NCI-H82 (cell line): ENCODE results near the gene RERE.

ENCODE experiments used
- DNase-seq: peaks from one replicate; lab custom pipeline; 2025; lab: John Stamatoyannopoulos, UW

Gene RERE

DNA sequence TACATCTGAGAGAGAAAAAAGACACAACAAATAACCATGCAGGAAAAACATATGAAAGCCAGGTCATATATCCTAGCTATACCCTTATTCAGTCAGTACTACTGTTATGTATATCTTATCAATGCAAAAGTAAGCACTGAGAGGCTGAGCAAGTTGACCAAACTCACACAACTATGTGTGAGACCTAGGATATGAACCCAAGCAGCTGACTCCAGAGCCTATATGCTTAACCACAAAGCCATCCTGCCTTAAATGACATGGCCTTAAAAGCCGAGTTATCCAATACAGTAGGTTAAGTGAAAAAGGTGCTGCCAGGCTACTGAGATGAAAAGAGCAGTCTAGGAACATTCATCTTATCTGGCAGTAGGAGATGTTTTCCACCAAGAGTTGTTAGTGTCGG is 151.6 kb downstream of the RERE start:
- DNase-seq: no peak

DNA sequence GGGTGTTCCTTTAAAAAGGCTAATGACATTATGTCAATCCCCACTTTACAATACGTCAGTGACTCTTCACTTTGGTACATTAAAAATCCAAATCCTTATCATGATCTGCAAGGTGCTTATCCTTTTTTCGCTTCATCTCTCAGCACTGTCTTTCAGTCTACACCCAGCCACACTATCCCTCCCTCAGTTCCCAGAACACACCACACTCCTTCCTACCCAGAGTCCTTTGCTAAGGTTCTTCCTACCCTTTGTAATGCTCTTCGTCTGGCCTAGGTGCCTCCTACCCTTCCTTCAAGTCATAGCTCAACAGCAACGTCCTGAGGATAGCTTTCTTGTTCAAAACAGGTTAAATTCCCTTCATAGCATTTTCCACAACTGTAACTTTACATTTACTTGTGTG is 152.6 kb downstream of the RERE start:
- peak; percentile 71 for DNase-seq

DNA sequence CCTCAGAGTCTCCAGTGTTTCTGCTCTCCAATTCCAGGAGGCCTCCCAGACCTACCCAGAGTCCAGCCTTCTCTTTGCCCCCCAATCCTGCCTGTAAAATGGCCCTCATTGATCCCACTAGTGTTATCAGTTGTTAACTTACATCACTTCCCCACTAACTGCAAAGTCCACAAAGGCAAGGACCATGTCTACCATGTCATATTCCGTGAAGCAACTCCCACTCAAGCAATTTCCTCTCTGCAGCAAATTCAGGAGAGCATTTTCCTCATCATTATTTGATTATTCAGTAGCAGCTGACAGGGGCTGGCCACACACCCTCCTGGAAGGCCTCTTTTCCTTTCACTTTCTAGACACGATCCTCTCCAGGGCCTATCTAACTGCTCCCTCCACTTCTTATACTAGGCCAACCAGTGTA is 153.5 kb downstream of the RERE start:
- no peak for DNase-seq

DNA sequence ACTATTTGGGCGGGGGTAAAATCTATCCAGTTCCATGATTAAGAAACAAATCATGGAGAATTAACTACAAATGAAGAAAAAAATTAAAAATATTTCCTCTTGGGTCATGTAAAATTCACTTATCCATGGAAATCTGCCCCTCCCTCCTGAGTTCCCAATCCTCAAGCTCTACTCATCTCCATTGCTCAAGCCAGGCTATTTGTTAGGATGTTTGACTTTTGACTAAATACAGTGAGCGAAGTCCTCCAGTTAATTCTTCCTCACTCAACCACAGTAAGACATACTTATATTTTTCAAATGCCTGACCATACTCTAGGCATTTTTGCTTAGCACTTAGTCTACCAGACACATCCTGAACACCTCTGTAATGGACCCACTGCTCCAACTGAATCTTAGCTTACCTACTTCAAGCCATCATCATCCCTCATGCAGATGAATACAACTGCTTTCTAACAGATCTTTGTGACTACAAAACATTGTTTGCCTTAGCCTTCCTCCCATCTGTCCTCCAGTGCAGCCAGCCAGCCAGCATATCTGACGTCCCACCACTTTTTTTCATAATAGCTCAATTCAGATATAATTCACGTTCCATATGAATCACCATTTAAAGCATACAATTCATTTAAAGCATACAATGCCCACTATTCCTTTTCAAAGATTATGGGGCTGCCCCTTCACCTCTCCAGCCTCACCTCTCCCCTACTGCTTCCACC is 154.2 kb downstream of the RERE start:
- no peak for DNase-seq

DNA sequence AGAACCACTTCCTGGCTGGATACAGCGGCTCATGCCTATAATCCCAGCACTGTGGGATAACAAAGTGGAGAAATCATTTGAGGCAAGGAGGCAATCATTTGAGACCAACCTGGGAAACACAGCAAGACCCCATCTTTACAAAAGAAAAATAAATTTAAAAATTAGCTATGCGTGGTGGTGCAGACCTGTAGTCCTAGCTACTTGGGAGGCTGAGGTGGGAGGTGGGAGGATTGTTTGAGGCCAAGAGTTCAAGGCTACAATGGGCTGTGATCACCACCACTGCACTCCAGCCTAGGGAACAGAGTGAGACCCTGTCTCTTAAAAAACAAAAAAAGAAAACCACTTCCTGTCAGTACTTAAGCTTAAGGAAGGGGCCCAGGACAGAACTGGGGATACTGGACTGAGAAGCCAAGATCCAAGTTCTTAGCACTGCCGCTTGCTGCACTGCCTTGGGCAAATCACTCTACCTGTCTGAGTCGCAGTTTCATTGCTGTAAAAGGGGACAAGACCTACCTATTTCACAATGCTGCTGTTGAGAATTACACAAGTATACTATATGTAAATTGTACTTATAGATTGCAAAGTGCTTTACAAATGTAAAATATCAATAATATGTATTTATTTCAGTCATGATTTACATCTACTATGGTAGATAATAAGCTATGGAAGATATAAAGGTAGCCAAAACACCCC is 154.9 kb downstream of the RERE start:
- DNase-seq: peak; percentile 62

DNA sequence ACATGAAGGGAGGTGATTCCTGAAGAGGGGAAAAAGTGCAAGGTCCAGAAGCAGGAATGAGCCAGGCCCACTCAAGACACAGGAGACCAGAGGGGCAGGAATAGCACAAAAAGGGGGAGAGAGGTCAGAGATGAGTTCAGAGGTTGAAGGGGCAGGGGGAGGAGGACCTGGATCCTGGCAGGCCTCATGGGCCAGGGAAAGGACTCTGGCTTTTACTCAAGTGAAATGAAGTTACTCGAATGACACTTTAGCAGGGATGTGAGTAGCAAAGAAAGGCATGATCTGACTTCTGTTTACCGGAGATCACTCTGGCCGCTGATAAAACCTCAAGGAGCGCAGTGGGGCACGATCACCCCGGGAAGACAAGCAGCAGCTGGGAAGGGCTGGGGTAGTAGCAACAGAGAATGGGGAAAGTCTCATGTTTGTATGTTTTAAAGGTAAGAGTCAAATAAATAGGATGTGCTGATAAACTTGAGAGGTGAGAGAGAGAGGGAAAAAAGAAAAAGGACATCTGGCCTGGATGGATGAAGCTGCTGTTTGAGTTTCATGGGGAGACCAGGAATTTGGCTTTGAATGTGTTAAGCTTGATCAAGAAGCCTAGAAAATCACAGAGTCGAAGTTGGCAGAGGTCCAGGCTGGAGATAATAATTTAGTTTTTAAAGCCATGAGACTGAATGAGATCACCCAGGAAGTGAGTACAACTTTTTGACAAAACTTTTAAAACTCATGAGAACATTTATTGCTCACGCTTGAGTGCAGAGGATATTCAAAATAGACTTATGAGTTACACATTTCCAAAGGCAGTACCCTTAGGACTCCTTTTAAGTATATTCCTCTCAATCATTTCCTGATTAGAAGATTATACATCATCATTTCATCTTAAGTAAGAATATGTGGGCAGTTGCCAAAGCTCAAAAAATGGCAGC is 156.0 kb downstream of the RERE start:
- DNase-seq: peak; percentile 36

DNA sequence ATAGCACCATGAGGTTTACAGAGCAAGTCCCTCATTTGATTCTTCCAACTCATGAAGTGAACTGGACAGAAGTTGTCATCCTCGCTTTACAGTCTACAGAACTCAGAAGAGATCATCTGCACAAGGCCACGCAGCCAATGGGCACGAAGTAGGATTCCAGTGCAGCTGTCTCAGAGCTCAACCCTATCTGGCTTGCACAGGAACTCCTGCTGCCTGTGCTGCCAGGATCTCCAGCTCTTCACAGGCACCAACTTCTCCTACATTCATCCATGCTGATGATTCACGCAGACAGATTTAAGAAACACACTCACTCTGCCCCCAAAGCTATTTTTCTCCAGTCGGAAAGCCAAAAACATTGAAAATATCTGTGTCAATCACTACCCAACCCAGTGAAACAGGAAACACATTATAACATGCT is 157.0 kb downstream of the RERE start:
- peak; percentile 26 for DNase-seq

DNA sequence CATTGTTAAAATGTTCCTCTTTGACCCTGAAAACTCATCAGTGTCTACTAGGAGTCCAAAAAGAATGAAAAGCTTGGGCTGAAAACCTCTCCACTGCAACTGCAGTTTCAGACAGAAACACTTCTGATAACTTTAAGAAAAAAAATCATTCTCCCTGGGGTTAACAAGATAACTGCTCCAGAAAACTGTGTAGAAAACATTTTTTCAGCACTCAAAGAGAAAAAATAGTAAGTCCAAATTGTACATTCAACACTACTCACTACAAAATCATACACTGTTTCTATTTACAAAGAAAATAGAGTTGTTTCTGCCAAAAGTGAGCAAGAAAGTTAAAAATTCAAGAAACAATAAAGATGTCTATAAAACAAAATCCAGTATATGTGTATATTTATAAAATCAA is 157.8 kb downstream of the RERE start:
- DNase-seq: no peak

DNA sequence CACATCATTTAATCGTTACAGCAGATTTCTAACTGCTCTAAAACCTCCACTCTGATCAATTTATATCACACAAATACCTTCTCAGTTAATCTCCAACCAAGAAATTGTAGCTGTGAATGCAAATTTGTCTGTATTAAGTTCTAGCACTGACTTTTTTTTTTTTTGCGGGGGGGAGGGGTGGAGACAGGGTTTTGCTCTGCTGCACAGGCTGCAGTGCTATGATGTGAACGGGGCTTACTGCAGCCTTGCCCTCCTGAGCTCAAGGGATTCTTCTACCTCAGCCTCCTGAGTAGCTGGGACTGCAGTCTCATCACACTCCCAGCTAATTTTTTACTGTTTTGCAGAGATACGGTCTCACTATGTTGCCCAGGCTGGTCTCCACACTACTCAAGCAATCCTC is 163.6 kb downstream of the RERE start:
- no peak for DNase-seq

DNA sequence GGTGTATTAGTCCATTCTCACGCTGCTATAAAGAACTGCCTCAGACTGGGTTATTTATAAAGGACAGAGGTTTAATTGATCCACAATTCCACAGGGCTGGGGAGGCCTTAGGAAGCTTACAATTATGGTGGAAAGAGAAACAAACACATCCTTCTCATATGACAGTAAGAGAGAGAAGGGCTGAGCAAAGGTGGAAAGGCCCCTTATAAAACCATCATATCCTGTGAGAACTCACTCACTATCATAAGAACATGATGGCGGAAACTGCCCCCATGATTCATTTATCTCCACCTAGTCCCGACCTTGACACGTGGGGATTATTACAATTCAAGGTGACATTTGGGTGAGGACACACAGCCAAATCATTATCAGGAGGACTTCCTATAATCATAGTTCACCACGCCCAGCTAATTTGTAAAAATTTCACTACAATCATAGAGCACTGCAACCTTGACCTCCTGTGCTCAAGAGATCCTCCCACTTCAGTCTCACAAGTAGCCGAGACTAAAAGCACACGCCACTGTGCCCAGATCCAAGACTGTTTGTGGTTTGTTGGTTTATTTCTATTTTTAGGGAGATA is 164.9 kb downstream of the RERE start:
- DNase-seq: no peak

DNA sequence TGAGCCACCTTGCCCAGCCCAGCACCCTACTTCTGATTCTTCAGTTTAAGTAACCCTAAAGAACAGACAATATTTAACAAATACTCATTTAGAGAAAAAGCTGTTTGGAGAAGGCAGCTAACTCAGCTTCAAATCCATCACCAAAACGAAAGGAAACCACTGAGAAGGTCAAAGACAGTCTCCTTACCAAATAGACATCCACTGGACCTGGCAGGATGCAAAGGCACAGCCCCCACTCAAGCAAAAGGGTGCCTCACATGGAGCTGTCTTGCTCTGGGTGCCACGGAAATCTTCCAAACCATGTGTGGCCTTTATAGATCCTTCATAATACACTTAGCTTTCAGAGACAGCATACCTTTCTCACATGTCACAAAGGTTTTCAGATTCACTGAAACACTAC is 165.5 kb downstream of the RERE start:
- no peak for DNase-seq

DNA sequence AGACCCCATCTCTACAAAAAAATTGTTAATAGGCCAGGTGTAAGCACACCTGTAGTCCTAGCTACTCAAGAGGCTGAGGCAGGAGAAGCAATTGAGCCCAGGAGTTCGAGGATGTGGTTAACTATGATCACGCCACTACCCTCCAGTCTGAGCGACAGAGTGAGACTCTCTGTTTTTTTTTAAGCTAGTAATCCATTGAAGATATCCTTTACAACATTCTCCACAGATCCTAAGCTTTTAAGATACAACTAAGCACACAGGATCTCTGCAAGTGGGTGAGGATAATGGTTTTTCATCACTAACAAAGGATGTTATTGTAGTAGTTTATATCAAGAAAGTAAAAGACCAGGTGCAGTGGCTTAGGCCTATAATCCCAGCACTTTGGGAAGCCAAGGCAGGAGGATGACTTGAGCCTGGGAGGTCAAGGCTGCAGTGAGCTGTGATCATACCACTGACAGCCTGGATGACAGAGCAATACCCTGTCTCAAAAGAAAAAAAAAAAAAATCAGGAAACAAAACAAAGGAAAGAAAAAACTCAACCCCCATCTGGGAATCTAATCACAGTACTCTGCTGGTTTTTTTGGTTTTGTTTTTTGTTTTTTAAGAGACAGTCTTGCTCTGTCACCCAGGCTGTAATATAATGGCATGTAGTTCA is 166.1 kb downstream of the RERE start:
- DNase-seq: peak; percentile 60

DNA sequence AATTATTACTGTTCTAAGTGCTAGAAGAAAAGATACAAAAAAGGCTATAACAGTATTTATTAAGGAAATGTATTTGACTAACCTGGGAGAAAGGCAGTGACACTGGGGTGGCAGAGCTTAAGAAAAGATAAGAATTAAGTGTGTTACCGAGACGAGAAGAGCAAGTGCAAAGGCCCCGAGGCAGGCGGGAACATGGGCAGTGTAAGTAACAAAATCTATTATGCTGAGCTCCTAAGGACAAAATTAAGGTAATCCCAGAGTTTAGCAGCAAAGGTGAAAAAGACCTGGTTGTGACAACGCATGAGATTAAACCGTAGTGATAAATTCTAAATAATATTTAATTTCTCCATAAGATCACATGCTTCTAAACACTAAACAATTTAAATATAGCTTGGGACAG is 167.6 kb downstream of the RERE start:
- DNase-seq: no peak

DNA sequence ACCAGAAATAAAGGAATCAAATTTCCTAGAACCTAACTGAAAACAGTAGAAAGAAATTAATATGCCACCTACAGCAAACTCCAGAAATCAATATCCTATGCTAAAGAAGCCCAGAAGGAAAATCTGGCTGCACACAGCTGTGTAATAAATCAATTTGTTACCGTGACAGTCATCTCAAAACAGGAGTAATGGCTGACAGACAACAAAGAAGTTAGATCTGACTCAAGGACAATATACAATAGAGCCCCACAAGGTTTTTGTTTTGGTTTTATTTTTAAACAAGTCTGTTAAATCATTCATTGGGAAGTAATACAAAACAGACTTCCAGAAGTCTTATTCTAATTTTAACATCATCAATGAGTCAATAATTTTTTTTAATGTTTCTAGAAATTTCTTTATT is 168.4 kb downstream of the RERE start:
- peak; percentile 28 for DNase-seq

DNA sequence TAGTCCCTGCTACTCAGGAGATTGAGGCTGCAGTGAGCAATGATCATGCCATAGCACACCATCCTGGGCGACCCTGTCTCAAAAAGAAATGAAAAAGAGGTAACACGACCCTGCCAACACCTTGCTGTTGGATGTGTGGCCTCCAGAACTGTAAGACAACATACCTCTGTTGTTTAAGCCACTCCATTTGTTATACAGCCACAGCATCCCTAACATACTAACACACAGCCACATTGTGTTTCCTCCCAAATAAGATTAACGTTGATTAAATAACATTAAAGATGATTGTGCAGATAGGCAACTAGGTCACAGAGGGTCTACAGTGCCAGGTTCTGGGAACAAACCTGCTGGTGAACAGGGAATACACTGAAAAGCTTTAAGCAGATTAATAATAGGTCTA is 170.4 kb downstream of the RERE start:
- DNase-seq: peak; percentile 80

DNA sequence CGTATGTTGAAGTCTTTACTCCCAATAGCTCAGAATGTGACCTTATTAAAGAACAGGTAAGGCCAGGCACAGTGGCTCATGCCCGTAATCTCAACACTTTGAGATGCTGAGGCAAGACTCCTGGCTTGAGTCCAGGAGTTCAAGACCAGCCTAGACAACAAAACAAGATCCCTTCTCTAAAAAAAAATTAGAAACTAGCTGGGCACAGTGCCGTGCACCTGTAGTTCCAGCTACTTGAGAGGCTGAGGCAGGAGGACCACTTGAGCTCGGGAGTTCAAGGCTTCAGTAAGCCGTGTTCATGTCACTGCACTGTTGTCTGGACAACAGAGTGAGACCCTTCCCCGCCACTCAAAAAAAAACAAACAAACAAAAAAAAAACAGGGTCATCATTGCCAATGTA is 171.3 kb downstream of the RERE start:
- DNase-seq: no peak

DNA sequence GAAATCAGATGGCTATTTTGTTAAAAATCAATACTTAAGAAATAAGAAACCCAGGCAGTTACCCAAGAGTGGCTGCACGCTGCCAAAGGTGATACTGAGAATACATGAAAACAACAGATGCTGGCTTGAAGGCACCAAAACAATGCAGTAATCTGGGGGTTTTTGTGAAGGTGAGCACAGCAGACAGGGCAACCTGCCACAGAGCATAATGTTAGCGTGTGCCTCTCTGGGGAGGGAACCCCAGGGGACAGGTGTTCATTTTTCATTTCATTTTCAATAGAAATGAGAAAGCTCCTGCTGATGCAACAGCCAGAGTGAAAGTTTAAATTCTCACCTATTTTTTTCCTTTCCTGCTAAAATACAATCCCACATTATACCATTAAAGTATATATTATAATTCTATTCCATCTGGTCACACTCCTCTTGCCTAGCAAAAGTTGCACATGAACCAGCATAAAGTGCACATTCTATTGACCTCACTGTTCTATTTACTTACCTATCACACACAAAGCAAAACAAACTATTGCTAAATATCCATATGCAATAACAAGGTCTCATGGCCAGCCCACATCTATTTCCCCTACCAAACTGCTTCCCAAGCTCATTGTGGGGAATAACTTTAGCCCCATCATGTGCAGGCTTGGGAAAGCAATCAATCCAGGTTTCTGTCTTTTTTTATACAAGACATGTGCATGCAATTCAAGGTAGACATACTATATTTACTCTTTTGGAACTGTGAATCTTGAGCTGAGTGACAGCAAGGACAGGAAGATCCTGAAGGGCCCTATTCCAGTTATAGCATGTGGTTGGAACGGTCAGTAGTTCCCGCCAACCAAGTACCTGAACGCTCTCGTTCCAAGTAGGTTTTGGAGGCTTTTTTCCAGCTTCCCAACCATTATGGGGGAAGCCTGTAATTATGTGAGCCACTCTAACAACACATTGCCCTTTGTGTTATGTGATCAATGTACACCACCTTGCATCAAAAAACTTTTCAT is 173.6 kb downstream of the RERE start:
- DNase-seq: peak; percentile 44

DNA sequence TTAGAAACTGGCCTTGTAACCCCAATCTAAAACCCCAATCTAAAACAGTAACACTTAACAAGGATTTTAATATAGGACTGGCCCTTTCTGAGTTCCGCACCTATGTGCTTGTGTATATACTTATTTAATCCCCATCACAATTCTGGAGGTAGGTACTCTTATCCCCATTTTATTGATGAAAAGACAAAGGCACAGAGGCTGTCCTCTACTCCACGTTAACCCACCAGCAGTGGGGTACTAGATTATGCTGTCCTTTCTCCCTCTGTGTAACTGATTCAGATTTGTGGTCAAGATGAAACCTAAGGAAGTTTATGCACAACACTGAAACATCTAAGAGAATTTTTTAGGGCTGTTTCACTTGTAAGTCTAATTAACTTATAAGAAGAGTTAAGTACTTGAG is 175.3 kb downstream of the RERE start:
- DNase-seq: no peak

DNA sequence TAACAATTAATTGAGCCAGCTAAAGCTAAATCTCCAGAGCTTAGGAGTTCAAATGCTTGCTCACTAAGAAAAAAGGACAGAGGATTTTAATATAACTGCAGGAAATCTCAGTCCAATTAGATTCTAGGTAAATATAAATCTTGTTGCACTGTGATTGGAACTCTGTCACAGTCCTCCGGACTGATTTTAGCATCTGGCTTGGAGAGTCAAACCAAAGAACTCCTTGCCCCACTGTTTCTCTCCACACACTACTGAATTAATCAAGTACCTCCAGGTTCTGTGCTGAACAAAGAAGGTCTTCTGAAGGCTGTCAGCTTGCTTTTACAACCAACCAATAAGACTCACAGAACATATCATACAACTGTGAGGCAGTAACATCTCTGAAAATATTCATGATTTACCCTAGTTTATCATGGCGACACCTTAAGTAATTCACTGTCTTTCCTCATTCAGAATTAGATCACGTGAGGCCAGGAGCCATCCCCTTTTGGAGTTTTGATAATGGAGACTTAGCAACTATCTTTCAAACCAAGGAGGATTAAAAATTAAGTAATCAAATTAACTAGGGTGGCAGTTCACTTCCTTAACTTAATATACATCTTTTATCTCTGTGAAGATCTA is 176.0 kb downstream of the RERE start:
- peak; percentile 59 for DNase-seq

DNA sequence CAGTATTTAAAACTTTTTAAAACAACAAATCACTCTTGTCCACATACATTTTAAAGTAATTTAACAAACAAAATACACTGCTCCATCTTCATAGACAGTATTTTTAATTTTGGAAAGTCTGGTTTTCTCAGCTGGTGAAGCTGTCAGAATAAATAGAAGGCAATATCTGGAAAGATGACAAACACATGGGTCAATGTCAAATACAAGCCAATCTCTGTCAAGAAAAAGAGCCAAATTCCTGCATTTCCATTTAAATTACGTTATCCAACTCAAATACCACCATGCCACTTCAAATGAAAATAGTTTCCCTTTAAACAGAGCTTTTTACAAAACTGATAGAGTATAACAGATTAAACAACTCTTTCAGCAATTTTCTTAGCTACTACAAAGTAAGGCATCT is 176.5 kb downstream of the RERE start:
- DNase-seq: no peak
